PFSK-1 (cell line): ENCODE data around the gene ALDH18A1.

Experiments
- FOXP2 ChIP-seq: optimal IDR thresholded peaks from 2 replicates; pipeline ENCODE3; 2011; ENCODE audit warnings: borderline replicate concordance, control low read depth, inconsistent platforms; ENCODE audit not compliant: insufficient read depth; ENCODE audit errors: extremely low read length, extremely low read depth
- REST ChIP-seq, 2 experiments: IDR thresholded peaks; 2 replicates each; pipeline versions ENCODE4 v1.6.1 to v1.8.0; 2011 to 2012; ENCODE audit warnings: low read depth in 2 of 2, low read length in 2 of 2, control low read depth in 1 of 2, inconsistent platforms in 1 of 2, mild to moderate bottlenecking in 1 of 2, moderate library complexity in 1 of 2; ENCODE audit not compliant: insufficient read depth in 1 of 2
- TAF1 ChIP-seq: IDR thresholded peaks from 2 replicates; pipeline ENCODE4 v1.6.1; 2012; ENCODE audit warnings: low read length, control low read depth, borderline replicate concordance; ENCODE audit not compliant: insufficient read depth

GRCh38 chr10:95644901-95645300 lies 11.6 kb downstream of the ALDH18A1 start:
- TF ChIP-seq REST (IDR thresholded peaks at IDR 0.05; ENCODE audit: insufficient read depth in 1 of 2, low read depth in 2 of 2, low read length in 2 of 2) (no peak), TAF1 (no peak), FOXP2 (no peak)
